Astrocyte (in vitro differentiated cells and primary cell): ENCODE data around the gene APBB2. TPM values are rescaled to one million over a fixed set of nuclear protein-coding genes. Genes with fewer than 3 reads are reported as not detected.

Experiments
- DNase-seq: peaks from one replicate; pipeline ENCODE4 v3.0.0-alpha.2; 2010; ENCODE audit warnings: low read depth
- FAIRE-seq: peaks from 2 replicates; lab custom pipeline; 2011; peaks lifted over from hg19 to GRCh38; lab: Jason Lieb, UNC
- H2AFZ ChIP-seq: 2 replicates; pipeline ENCODE4 v1.6.0; 2012; ENCODE audit warnings: low read depth, low read length, inconsistent platforms
- H3K27ac ChIP-seq: 2 replicates; pipeline ENCODE4 v1.5.1; 2011; ENCODE audit warnings: low read depth, low read length, inconsistent platforms
- H3K27me3 ChIP-seq: 2 replicates; pipeline ENCODE4 v1.6.0; 2011; ENCODE audit warnings: low read length, inconsistent platforms; ENCODE audit not compliant: insufficient read depth
- H3K36me3 ChIP-seq: 2 replicates; pipeline ENCODE4 v1.5.1; 2011; ENCODE audit warnings: low read length, inconsistent platforms; ENCODE audit not compliant: insufficient read depth
- H3K4me1 ChIP-seq: 2 replicates; pipeline ENCODE4 v1.5.1; 2011; ENCODE audit warnings: low read length, inconsistent platforms; ENCODE audit not compliant: insufficient read depth
- H3K4me2 ChIP-seq: 2 replicates; pipeline ENCODE4 v1.6.0; 2012; ENCODE audit warnings: low read length, inconsistent platforms
- H3K4me3 ChIP-seq: 2 replicates; pipeline ENCODE4 v1.5.1; 2011; ENCODE audit warnings: low read depth, mild to moderate bottlenecking, low read length, inconsistent platforms; ENCODE audit not compliant: insufficient read depth
- H3K79me2 ChIP-seq: 2 replicates; pipeline ENCODE4 v1.6.0; 2012; ENCODE audit warnings: mild to moderate bottlenecking, low read length, inconsistent platforms; ENCODE audit not compliant: insufficient read depth
- H3K9ac ChIP-seq: 2 replicates; pipeline ENCODE4 v1.6.0; 2012; ENCODE audit warnings: mild to moderate bottlenecking, low read length, inconsistent platforms
- H3K9me3 ChIP-seq: 2 replicates; pipeline ENCODE4 v1.5.1; 2012; ENCODE audit warnings: low read depth, mild to moderate bottlenecking, low read length, inconsistent platforms; ENCODE audit not compliant: insufficient read depth
- H4K20me1 ChIP-seq: 2 replicates; pipeline ENCODE4 v1.6.0; 2012; ENCODE audit warnings: low read length, inconsistent platforms; ENCODE audit not compliant: insufficient read depth
- H3K27ac Mint-ChIP-seq: one replicate; pipeline ENCODE4 v1.8.0; 2021; ENCODE audit warnings: mild to moderate bottlenecking, mixed read lengths; ENCODE audit not compliant: unreplicated experiment
- H3K27me3 Mint-ChIP-seq: one replicate; pipeline ENCODE4 v1.8.0; 2021; ENCODE audit warnings: low read depth, mixed read lengths; ENCODE audit not compliant: unreplicated experiment
- H3K36me3 Mint-ChIP-seq: one replicate; pipeline ENCODE4 v1.8.0; 2021; ENCODE audit warnings: low read depth, mixed read lengths; ENCODE audit not compliant: unreplicated experiment
- H3K4me1 Mint-ChIP-seq: one replicate; pipeline ENCODE4 v1.8.0; 2021; ENCODE audit warnings: low read depth, mixed read lengths; ENCODE audit not compliant: unreplicated experiment
- H3K4me3 Mint-ChIP-seq: one replicate; pipeline ENCODE4 v1.8.0; 2021; ENCODE audit warnings: mild to moderate bottlenecking, moderate library complexity, mixed read lengths; ENCODE audit not compliant: unreplicated experiment
- H3K9me3 Mint-ChIP-seq: one replicate; pipeline ENCODE4 v1.8.0; 2021; ENCODE audit warnings: mild to moderate bottlenecking, mixed read lengths; ENCODE audit not compliant: unreplicated experiment
- EZH2 ChIP-seq: IDR thresholded peaks from 2 replicates; pipeline ENCODE4 v1.6.1; 2012; ENCODE audit warnings: mild to moderate bottlenecking, low read length, inconsistent platforms; ENCODE audit not compliant: insufficient read depth
- total RNA-seq: library from RNA; stranded (reverse); gene quantifications from 2 replicates; pipeline ENCODE4 v1.2.1, GENCODE V29; 2021
- TF ChIP-seq, protein P1 (sequence below): IDR thresholded peaks from 2 replicates; pipeline ENCODE4 v1.5.1; 2011; ENCODE audit warnings: low read depth, mild to moderate bottlenecking, inconsistent platforms, low read length, moderate library complexity; ENCODE audit not compliant: insufficient read depth

Gene APBB2
- total RNA-seq, 1 donor from 2014 or later: 173 TPM

DNA sequence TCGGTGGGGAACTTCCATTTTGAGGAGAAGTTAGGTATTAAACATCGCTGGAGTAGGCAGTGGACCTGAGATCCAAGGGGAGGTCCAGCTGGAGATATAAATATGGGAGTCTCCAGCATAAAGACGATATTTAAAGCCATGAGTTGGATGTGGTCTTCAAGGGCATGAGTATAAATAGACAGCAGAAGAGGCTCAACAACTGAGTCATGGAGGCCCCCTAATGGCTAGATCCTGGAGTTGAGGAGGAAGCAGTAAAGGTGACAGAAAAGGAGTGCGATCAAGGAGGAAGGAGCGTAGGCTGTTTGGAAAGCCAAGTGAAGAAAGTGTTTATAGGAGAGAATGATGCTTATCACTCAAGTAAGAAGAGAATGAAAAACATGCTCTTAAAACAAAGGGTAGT, 18.1 kb upstream of the APBB2 start:
- Histone ChIP-seq H3K9ac (no peak overlapping the region), H3K4me3 (no peak overlapping the region), H3K4me2 (no peak overlapping the region), H3K27me3 (no peaks in the 10 kb centered on the region), H3K9me3 (no peaks in the 10 kb centered on the region), H4K20me1 (no peaks in the 10 kb centered on the region), H3K27ac (no peak overlapping the region), H2AFZ (no peak overlapping the region), H3K79me2 (no peaks in the 10 kb centered on the region), H3K4me1 (no peaks in the 10 kb centered on the region), H3K36me3 (no peaks in the 10 kb centered on the region)
- H3K36me3 Mint-ChIP-seq: no peaks in the 10 kb centered on the region
- H3K27me3 Mint-ChIP-seq: no peaks in the 10 kb centered on the region
- H3K4me1 Mint-ChIP-seq: no peaks in the 10 kb centered on the region
- peaks cover 2% of the 10 kb centered on the region for H3K9me3 Mint-ChIP-seq
- DNase-seq (no peak), FAIRE-seq (no peak)
- no peak for TF ChIP-seq EZH2
- TF ChIP-seq, protein P1, sequence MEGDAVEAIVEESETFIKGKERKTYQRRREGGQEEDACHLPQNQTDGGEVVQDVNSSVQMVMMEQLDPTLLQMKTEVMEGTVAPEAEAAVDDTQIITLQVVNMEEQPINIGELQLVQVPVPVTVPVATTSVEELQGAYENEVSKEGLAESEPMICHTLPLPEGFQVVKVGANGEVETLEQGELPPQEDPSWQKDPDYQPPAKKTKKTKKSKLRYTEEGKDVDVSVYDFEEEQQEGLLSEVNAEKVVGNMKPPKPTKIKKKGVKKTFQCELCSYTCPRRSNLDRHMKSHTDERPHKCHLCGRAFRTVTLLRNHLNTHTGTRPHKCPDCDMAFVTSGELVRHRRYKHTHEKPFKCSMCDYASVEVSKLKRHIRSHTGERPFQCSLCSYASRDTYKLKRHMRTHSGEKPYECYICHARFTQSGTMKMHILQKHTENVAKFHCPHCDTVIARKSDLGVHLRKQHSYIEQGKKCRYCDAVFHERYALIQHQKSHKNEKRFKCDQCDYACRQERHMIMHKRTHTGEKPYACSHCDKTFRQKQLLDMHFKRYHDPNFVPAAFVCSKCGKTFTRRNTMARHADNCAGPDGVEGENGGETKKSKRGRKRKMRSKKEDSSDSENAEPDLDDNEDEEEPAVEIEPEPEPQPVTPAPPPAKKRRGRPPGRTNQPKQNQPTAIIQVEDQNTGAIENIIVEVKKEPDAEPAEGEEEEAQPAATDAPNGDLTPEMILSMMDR: no peak
- no peak overlapping the region for H3K4me3 Mint-ChIP-seq
- H3K27ac Mint-ChIP-seq: no peak overlapping the region

DNA sequence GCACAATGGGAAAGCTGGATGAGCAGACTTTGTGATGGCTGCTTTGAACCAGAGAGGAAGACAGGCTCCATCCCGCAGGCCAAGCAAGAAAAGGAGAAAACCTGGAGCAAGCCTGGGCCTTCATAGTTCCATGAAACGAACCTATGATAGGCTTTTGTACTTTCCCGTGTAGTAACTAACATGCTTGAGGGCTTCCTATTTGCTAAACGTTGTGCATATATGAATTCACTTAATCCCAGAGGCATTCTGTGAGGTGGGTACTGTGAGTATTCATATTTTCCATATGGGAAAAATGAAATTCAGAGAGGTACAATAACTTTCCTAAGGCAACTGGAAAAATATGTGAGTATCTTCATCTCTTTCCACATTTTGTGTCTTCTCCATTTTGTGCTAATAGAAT, 13.6 kb upstream of the APBB2 start:
- Histone ChIP-seq H3K79me2 (no peaks in the 10 kb centered on the region), H3K4me1 (no peaks in the 10 kb centered on the region), H3K4me2 (no peak overlapping the region), H3K4me3 (no peak overlapping the region), H3K36me3 (no peaks in the 10 kb centered on the region), H2AFZ (no peak overlapping the region), H4K20me1 (no peaks in the 10 kb centered on the region), H3K9me3 (no peaks in the 10 kb centered on the region), H3K27ac (no peak overlapping the region), H3K9ac (no peak overlapping the region), H3K27me3 (no peaks in the 10 kb centered on the region)
- Mint-ChIP-seq H3K27ac (no peak overlapping the region), H3K4me1 (peaks cover 2% of the 10 kb centered on the region), H3K27me3 (no peaks in the 10 kb centered on the region), H3K4me3 (no peak overlapping the region), H3K9me3 (no peaks in the 10 kb centered on the region), H3K36me3 (no peaks in the 10 kb centered on the region)
- no peak for DNase-seq
- TF ChIP-seq EZH2: no peak
- TF ChIP-seq, protein P1: no peak
- no peak for FAIRE-seq

GRCh38 chr4:41221850-41222645, 7.7 kb upstream of the APBB2 start:
- DNase-seq (no peak), FAIRE-seq (no peak)
- Histone ChIP-seq H3K4me2 (no peak overlapping the region), H3K9me3 (no peaks in the 10 kb centered on the region), H3K4me3 (no peak overlapping the region), H3K27me3 (no peaks in the 10 kb centered on the region), H3K4me1 (no peaks in the 10 kb centered on the region), H3K79me2 (no peaks in the 10 kb centered on the region), H3K9ac (no peak overlapping the region), H3K36me3 (no peaks in the 10 kb centered on the region), H3K27ac (no peak overlapping the region), H2AFZ (no peak overlapping the region), H4K20me1 (no peaks in the 10 kb centered on the region)
- Mint-ChIP-seq H3K27ac (no peak overlapping the region), H3K27me3 (no peaks in the 10 kb centered on the region), H3K4me3 (no peak overlapping the region), H3K9me3 (no peaks in the 10 kb centered on the region), H3K4me1 (peaks cover 11% of the 10 kb centered on the region), H3K36me3 (no peaks in the 10 kb centered on the region)
- TF ChIP-seq EZH2: no peak
- TF ChIP-seq, protein P1: no peak
